ENCODE measurements around the gene ENTREP1.

The ENTREP1 gene

GRCh38 chr9:69357821-69358220 lies 32.8 kb downstream of the ENTREP1 start:
- H3K4me3 ChIP-seq (ENCODE audit: low read depth, low read length) = no peak overlapping the region
- H3K27ac ChIP-seq = no peak overlapping the region
- no peak for TF ChIP-seq CTCF (IDR thresholded peaks at IDR 0.05; ENCODE audit: low read depth, low read length)
- no peaks in the 10 kb centered on the region for H3K36me3 ChIP-seq
- peaks cover 5% of the 10 kb centered on the region for H3K27me3 ChIP-seq (ENCODE audit: insufficient read depth, low read depth, severe bottlenecking)
- DNase-seq = no peak
- H3K9me3 ChIP-seq (ENCODE audit: severe bottlenecking) = no peaks in the 10 kb centered on the region

- Histone ChIP-seq H3K9me3 (ENCODE audit: severe bottlenecking) (no peaks in the 10 kb centered on the region), H3K27me3 (ENCODE audit: insufficient read depth, low read depth, severe bottlenecking) (peaks cover 5% of the 10 kb centered on the region), H3K4me3 (ENCODE audit: low read depth, low read length) (no peak overlapping the region), H3K27ac (no peak overlapping the region), H3K36me3 (no peaks in the 10 kb centered on the region)
- DNase-seq = no peak
- no peak for TF ChIP-seq CTCF (IDR thresholded peaks at IDR 0.05; ENCODE audit: low read depth, low read length)
Observed at GRCh38 chr9:69363191-69363590, 38.2 kb downstream of the ENTREP1 start.

- Histone ChIP-seq H3K4me3 (ENCODE audit: low read depth, low read length) (no peak overlapping the region), H3K27me3 (ENCODE audit: insufficient read depth, low read depth, severe bottlenecking) (peaks cover 5% of the 10 kb centered on the region), H3K36me3 (no peaks in the 10 kb centered on the region), H3K27ac (no peak overlapping the region), H3K9me3 (ENCODE audit: severe bottlenecking) (no peaks in the 10 kb centered on the region)
- TF ChIP-seq CTCF (IDR thresholded peaks at IDR 0.05; ENCODE audit: low read depth, low read length) = no peak
- DNase-seq = no peak
Observed at GRCh38 chr9:69364510-69365150, 39.6 kb downstream of the ENTREP1 start.

DNA sequence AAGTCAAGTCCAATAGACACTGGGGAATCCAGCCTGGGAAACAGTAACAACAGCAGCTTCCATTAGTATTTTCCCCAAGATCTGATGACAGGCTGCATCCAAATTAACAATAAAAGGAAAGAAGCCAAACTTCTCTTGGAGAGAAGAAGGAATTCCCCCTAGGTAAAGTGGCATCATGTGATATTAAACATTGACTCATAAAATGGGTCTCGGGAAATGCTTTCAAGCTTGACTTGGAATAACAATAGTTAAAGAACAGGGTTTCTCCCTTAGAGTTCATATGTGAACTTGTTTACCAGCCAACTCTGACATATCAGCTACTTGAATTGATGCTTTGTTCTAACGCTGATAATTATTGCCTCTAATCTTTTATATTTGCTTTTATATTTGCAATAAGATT lies 45.4 kb downstream of the ENTREP1 start:
- TF ChIP-seq CTCF (IDR thresholded peaks at IDR 0.05; ENCODE audit: low read depth, low read length) = no peak
- DNase-seq = no peak
- Histone ChIP-seq H3K36me3 (no peaks in the 10 kb centered on the region), H3K27ac (no peak overlapping the region), H3K9me3 (ENCODE audit: severe bottlenecking) (no peaks in the 10 kb centered on the region), H3K27me3 (ENCODE audit: insufficient read depth, low read depth, severe bottlenecking) (peaks cover 3% of the 10 kb centered on the region), H3K4me3 (ENCODE audit: low read depth, low read length) (no peak overlapping the region)

DNA sequence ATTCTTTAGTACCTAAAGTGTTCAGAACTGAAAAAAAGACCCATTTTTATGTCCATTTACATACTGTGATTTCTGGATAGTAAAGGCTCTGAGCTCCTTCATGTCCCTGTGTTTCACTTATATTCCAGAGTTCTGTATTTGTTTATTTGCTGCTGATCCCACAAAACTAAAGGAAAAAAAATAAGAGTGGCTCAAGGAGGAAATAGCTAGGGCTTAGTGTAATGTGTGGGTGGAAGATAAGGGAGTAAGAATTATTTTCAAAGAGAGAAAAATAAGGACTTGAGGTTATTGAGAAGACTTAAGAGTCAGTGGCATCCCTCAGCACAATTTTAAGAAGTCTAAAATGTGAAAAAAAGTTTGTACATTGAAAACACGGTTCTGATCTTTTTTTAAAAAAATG lies 46.0 kb downstream of the ENTREP1 start:
- Histone ChIP-seq H3K9me3 (ENCODE audit: severe bottlenecking) (no peaks in the 10 kb centered on the region), H3K4me3 (ENCODE audit: low read depth, low read length) (no peak overlapping the region), H3K27me3 (ENCODE audit: insufficient read depth, low read depth, severe bottlenecking) (peaks cover 3% of the 10 kb centered on the region), H3K36me3 (no peaks in the 10 kb centered on the region), H3K27ac (no peak overlapping the region)
- DNase-seq = no peak
- no peak for TF ChIP-seq CTCF (IDR thresholded peaks at IDR 0.05; ENCODE audit: low read depth, low read length)

- Histone ChIP-seq H3K9me3 (ENCODE audit: severe bottlenecking) (no peaks in the 10 kb centered on the region), H3K27me3 (ENCODE audit: insufficient read depth, low read depth, severe bottlenecking) (peaks cover 2% of the 10 kb centered on the region), H3K27ac (no peak overlapping the region), H3K4me3 (ENCODE audit: low read depth, low read length) (no peak overlapping the region), H3K36me3 (no peaks in the 10 kb centered on the region)
- no peak for DNase-seq
- no peak for TF ChIP-seq CTCF (IDR thresholded peaks at IDR 0.05; ENCODE audit: low read depth, low read length)
Observed at GRCh38 chr9:69376651-69377050, 51.6 kb downstream of the ENTREP1 start.

All from WERI-Rb-1 (cell line).